GM19324 (cell line): ENCODE results near the gene NDUFAF3.

Source experiments
- ATAC-seq: cut with Tn5 transposase; IDR thresholded peaks from one replicate; pipeline ENCODE4 v1.9.1; 2021; ENCODE audit warnings: mild to moderate bottlenecking, moderate library complexity; ENCODE audit not compliant: unreplicated experiment, low FRiP score

Gene NDUFAF3

DNA sequence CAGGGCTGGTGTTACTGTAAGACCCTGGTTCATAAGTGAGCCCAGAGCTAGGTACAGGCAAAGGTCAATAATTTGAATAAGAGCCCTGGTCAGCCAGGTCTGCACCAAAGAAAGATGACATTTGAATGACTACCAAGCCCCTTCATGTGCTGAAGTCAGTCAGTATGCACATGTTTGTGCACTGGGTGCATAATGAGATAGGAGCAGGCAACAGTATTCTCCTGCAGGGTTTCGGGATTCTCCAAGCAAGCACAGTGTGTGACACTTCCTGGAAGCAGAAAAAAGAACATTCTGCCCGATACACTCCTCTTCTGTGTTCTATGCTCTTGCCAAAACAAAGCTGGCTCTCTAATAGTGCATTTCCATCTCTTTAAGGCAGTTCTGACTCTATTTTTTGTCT lies 12.7 kb downstream of the NDUFAF3 start:
- ATAC-seq = no peak

DNA sequence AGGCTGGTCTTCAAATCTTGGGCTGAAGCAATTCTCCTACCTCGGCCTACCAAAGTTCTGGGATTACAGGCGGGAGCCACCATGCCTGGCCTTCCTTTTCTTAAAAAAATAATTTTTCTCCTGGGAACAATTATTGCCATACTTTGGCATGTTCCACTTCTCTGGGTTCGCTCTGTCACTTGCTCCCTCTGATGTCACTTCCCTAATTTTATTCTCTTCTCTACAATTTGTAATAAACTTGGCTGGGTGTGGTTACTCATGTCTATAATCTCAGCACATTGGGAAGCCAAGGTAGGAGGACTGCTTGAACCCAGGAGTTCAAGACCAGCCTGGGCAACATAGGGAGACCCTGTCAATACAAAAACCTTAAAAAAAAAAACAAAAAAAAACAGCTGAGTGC lies 13.4 kb downstream of the NDUFAF3 start:
- no peak for ATAC-seq

GRCh38 chr3:49053543-49053942 lies 31.6 kb downstream of the NDUFAF3 start:
- ATAC-seq = no peak

- ATAC-seq = no peak
Observed at GRCh38 chr3:49054344-49054862, 32.5 kb downstream of the NDUFAF3 start.

- ATAC-seq = no peak
Observed at GRCh38 chr3:49057268-49057667, 35.3 kb downstream of the NDUFAF3 start.

DNA sequence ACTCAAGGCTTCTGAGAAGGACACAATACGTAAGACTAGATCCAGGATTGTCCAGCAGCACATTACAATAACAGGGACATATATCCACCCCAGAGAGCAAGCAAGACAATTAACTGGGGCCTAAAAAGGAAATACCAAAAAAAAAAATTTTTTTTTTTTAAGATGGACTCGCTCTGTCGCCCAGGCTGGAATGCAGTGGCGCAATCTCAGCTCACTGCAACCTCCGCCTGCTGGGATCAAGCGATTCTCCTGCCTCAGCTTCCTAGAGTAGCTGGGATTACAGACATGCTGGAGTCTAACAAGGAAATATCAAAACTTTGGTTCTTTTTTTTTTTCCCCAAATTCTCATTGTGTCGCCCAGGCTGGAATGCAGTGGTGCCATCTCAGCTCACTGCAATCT lies 36.1 kb downstream of the NDUFAF3 start:
- ATAC-seq = no peak
